ENCODE measurements around the gene PVALB. TPM values are rescaled to one million over a fixed set of nuclear protein-coding genes. Genes with fewer than 3 reads are reported as not detected.

Gene PVALB
- total and polyA plus RNA-seq, 9 of the 15 experiments (the other 6 are each of a cell fraction or from before 2014, with no cell fraction given) = not detected

- TF ChIP-seq RAD21 (CRISPR knock-in tag; conservative IDR thresholded peaks at IDR 0.05 in 1 of 2, IDR thresholded peaks at IDR 0.05 in 1 of 2) (peak; percentile 79 to 84), MAZ (CRISPR knock-in tag; conservative IDR thresholded peaks at IDR 0.05 in 1 of 2, IDR thresholded peaks at IDR 0.05 in 1 of 2) (peak in 1 of 2 experiments; percentile 76; a peak in 2 of 4 replicates), TFAM (CRISPR knock-in tag; conservative IDR thresholded peaks at IDR 0.05) (no peak), NR2C2 (CRISPR knock-in tag; IDR thresholded peaks at IDR 0.05) (no peak), NR2C2 (tag; IDR thresholded peaks at IDR 0.05) (no peak), ZNF518B (CRISPR knock-in tag; IDR thresholded peaks at IDR 0.05) (no peak), ZNF512 (tag; IDR thresholded peaks at IDR 0.05) (no peak)
- TF ChIP-seq, protein P1, sequence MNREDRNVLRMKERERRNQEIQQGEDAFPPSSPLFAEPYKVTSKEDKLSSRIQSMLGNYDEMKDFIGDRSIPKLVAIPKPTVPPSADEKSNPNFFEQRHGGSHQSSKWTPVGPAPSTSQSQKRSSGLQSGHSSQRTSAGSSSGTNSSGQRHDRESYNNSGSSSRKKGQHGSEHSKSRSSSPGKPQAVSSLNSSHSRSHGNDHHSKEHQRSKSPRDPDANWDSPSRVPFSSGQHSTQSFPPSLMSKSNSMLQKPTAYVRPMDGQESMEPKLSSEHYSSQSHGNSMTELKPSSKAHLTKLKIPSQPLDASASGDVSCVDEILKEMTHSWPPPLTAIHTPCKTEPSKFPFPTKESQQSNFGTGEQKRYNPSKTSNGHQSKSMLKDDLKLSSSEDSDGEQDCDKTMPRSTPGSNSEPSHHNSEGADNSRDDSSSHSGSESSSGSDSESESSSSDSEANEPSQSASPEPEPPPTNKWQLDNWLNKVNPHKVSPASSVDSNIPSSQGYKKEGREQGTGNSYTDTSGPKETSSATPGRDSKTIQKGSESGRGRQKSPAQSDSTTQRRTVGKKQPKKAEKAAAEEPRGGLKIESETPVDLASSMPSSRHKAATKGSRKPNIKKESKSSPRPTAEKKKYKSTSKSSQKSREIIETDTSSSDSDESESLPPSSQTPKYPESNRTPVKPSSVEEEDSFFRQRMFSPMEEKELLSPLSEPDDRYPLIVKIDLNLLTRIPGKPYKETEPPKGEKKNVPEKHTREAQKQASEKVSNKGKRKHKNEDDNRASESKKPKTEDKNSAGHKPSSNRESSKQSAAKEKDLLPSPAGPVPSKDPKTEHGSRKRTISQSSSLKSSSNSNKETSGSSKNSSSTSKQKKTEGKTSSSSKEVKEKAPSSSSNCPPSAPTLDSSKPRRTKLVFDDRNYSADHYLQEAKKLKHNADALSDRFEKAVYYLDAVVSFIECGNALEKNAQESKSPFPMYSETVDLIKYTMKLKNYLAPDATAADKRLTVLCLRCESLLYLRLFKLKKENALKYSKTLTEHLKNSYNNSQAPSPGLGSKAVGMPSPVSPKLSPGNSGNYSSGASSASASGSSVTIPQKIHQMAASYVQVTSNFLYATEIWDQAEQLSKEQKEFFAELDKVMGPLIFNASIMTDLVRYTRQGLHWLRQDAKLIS (CRISPR knock-in tag; IDR thresholded peaks at IDR 0.05) = no peak
- TF ChIP-seq, protein P2, sequence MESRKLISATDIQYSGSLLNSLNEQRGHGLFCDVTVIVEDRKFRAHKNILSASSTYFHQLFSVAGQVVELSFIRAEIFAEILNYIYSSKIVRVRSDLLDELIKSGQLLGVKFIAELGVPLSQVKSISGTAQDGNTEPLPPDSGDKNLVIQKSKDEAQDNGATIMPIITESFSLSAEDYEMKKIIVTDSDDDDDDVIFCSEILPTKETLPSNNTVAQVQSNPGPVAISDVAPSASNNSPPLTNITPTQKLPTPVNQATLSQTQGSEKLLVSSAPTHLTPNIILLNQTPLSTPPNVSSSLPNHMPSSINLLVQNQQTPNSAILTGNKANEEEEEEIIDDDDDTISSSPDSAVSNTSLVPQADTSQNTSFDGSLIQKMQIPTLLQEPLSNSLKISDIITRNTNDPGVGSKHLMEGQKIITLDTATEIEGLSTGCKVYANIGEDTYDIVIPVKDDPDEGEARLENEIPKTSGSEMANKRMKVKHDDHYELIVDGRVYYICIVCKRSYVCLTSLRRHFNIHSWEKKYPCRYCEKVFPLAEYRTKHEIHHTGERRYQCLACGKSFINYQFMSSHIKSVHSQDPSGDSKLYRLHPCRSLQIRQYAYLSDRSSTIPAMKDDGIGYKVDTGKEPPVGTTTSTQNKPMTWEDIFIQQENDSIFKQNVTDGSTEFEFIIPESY (CRISPR knock-in tag; IDR thresholded peaks at IDR 0.05) = peak; percentile 54
- TF ChIP-seq, protein P3, sequence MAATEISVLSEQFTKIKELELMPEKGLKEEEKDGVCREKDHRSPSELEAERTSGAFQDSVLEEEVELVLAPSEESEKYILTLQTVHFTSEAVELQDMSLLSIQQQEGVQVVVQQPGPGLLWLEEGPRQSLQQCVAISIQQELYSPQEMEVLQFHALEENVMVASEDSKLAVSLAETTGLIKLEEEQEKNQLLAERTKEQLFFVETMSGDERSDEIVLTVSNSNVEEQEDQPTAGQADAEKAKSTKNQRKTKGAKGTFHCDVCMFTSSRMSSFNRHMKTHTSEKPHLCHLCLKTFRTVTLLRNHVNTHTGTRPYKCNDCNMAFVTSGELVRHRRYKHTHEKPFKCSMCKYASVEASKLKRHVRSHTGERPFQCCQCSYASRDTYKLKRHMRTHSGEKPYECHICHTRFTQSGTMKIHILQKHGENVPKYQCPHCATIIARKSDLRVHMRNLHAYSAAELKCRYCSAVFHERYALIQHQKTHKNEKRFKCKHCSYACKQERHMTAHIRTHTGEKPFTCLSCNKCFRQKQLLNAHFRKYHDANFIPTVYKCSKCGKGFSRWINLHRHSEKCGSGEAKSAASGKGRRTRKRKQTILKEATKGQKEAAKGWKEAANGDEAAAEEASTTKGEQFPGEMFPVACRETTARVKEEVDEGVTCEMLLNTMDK (IDR thresholded peaks at IDR 0.05; ENCODE audit: borderline replicate concordance, insufficient read depth, low read depth, low read length, poor library complexity, severe bottlenecking) = peak; percentile 83
Observed at GRCh38 chr22:36856121-36856791, 39.4 kb upstream of the PVALB start (continued).

Measured in K562 (cell line).